T-cell (primary cell): Measurements from ENCODE around the gene CLEC4M. TPM values are rescaled to one million over a fixed set of nuclear protein-coding genes. Genes with fewer than 3 reads are reported as not detected.
"Not testable (repeated sequence)": the region's sequence is repeated elsewhere in the genome, so short reads cannot be mapped to it uniquely, and the experiment has no call there.

Experiments used
- ATAC-seq, 4 experiments: fragments of 200-7000 bp in 3 of 4; fragments of 150-1000 bp in 1 of 4; cut with Tn5 transposase; replicated peaks in 1 of 4; 1 replicate in 3 of 4; 2 replicates in 1 of 4; pipeline ENCODE4 v1.10.0; 2021; ENCODE audit warnings: moderate library complexity in 3 of 4, mild to moderate bottlenecking in 2 of 4, moderate number of reproducible peaks in 1 of 4
- CTCF ChIA-PET, 2 donors: fragments of 300-600 bp; sonication (Branson Sonifier 250); formaldehyde crosslinking; loops; one replicate each; lab custom pipeline; 2022; ENCODE audit warnings: antibody characterized with exemption in 2 of 2; lab: Charles Lee
- POLR2A ChIA-PET, 2 donors: fragments of 300-600 bp; sonication (Branson Sonifier 250); formaldehyde crosslinking; loops; one replicate each; lab custom pipeline; 2022; ENCODE audit warnings: antibody characterized with exemption in 2 of 2; lab: Charles Lee
- DNase-seq, 35 experiments: peaks; one replicate each; pipeline versions ENCODE4 v3.0.0 to v3.0.0-alpha.2; 2013 to 2023
- H3K27ac ChIP-seq: one replicate; pipeline ENCODE4 v1.5.1; 2013; ENCODE audit warnings: low read length
- H3K27me3 ChIP-seq, 2 experiments: replicated peaks in 1 of 2; 1 replicate in 1 of 2; 2 replicates in 1 of 2; pipeline versions ENCODE4 v1.6.1 to v1.7.0; 2013; ENCODE audit warnings: low read length in 1 of 2, mixed read lengths in 1 of 2; ENCODE audit not compliant: control insufficient read depth in 2 of 2, insufficient read depth in 2 of 2; ENCODE audit errors: extremely low read depth in 1 of 2
- H3K36me3 ChIP-seq, 2 donors: 1 replicate in 1 of 2; 2 replicates in 1 of 2; pipeline versions ENCODE4 v1.6.1 to v1.7.0; 2013; ENCODE audit warnings: low read length in 1 of 2; ENCODE audit not compliant: control insufficient read depth in 2 of 2, insufficient read depth in 1 of 2; ENCODE audit errors: extremely low read depth in 1 of 2
- H3K4me1 ChIP-seq, 2 experiments: 1 replicate in 1 of 2; 2 replicates in 1 of 2; pipeline versions ENCODE4 v1.6.1 to v1.7.0; 2013; ENCODE audit warnings: low read length in 2 of 2, mixed read lengths in 1 of 2; ENCODE audit not compliant: insufficient read depth in 2 of 2, control insufficient read depth in 1 of 2; ENCODE audit errors: extremely low read depth in 1 of 2
- H3K4me3 ChIP-seq, 2 donors: 1 replicate in 1 of 2; 2 replicates in 1 of 2; pipeline versions ENCODE4 v1.5.1 to v1.7.0; 2013; ENCODE audit warnings: mild to moderate bottlenecking in 2 of 2, low read length in 1 of 2, moderate library complexity in 1 of 2; ENCODE audit not compliant: control insufficient read depth in 1 of 2; ENCODE audit errors: extremely low read depth in 1 of 2
- H3K9me3 ChIP-seq: 2 replicates; pipeline ENCODE4 v1.7.0; 2013
- H3K27ac Mint-ChIP-seq, 2 donors: one replicate each; pipeline ENCODE4 v1.8.0; 2020 to 2021; ENCODE audit warnings: mild to moderate bottlenecking in 2 of 2, mixed read lengths in 2 of 2
- H3K27me3 Mint-ChIP-seq, 2 donors: one replicate each; pipeline ENCODE4 v1.8.0; 2021 to 2022; ENCODE audit warnings: mixed read lengths in 2 of 2
- H3K36me3 Mint-ChIP-seq: one replicate; pipeline ENCODE4 v1.8.0; 2021; ENCODE audit warnings: mixed read lengths
- H3K4me1 Mint-ChIP-seq, 3 donors: one replicate each; pipeline ENCODE4 v1.8.0; 2020 to 2022; ENCODE audit warnings: mixed read lengths in 3 of 3, mild to moderate bottlenecking in 1 of 3
- H3K4me3 Mint-ChIP-seq, 3 donors: one replicate each; pipeline ENCODE4 v1.8.0; 2020 to 2022; ENCODE audit warnings: mild to moderate bottlenecking in 3 of 3, mixed read lengths in 3 of 3, moderate library complexity in 3 of 3
- H3K9me3 Mint-ChIP-seq, 3 donors: one replicate each; pipeline ENCODE4 v1.8.0; 2020 to 2022; ENCODE audit warnings: mixed read lengths in 3 of 3
- WGBS: methylation state at CpG from one replicate; pipeline ENCODE4 v1.1.5; 2013; ENCODE audit warnings: missing lambda C conversion rate; ENCODE audit not compliant: insufficient coverage; 5-methylcytosine and 5-hydroxymethylcytosine counted together
- total RNA-seq, 35 experiments: library from RNA in 6 of 35; stranded (reverse) in 6 of 35; fragments of 120-200 nt in 1 of 35; gene quantifications; one replicate each; pipeline versions ENCODE4 v1.2.1 to v1.2.4 and lab custom pipeline; 2013 to 2026

CLEC4M gene
- total RNA-seq, 5 donors from 2014 or later (not counting 1 experiment from before 2014, with no cell fraction given): 0.20 to 0.30 TPM; not detected in 3

DNA sequence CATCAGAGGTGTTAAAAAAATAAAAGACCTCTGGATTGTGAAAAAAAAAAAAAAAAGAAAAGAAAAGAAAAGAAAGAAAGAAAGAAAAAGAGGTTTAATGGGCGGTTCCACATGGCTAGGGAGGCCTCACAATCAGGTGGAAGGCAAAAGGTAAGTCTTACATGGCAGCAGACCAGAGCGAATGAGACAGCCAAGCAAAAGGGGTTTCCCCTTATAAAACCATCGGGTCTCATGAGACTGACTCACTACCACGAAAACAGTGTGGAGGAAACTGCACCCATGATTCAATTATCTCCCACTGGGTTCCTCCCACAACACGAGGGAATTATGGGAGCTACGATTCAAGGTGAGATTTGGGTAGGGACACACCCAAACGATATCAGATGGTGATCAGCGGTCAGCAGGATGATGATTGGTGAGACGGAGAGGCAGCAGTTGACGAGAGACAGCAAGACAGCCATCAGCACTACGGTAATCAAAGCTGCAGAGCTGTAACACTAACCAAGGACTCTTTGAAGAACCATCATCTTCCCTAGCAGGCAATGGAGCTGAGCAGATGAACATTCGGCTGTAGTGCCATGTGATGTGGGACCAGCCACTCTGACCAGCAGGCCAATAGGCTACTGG lies 11.8 kb upstream of the CLEC4M start:
- ChIA-PET POLR2A (no interaction called here), CTCF (interaction anchor here in 1 of 2 donors (0.6 to 0.8 kb wide), 2 partner anchors 422 to 649 kb away, joined by 4 read pairs; no protein-coding TSS in a partner anchor)
- Mint-ChIP-seq H3K36me3 (peaks cover 4% of the 10 kb centered on the region), H3K27ac (peak overlapping the region; percentile 55 to 81), H3K4me3 (no peak overlapping the region), H3K9me3 (peaks cover 4 to 23% (median 9%) of the 10 kb centered on the region in 3 donors), H3K4me1 (peaks cover 10 to 15% (median 15%) of the 10 kb centered on the region in 3 donors), H3K27me3 (peaks cover 4 to 12% of the 10 kb centered on the region in 2 donors)
- no peaks in the 10 kb centered on the region for H3K9me3 ChIP-seq
- peaks cover 0 to 3% of the 10 kb centered on the region in 2 experiments for H3K4me1 ChIP-seq
- no peaks in the 10 kb centered on the region for H3K36me3 ChIP-seq
- DNase-seq: peak in 2 of 35 experiments; percentile 3 to 45
- H3K27ac ChIP-seq: no peak overlapping the region
- peaks cover 0 to 22% of the 10 kb centered on the region in 2 experiments for H3K27me3 ChIP-seq
- 73% methylated on average over 7 of the region's 12 CpGs for WGBS
- no peak overlapping the region for H3K4me3 ChIP-seq
- ATAC-seq: peak; percentile 67 to 97 (median 90)

DNA sequence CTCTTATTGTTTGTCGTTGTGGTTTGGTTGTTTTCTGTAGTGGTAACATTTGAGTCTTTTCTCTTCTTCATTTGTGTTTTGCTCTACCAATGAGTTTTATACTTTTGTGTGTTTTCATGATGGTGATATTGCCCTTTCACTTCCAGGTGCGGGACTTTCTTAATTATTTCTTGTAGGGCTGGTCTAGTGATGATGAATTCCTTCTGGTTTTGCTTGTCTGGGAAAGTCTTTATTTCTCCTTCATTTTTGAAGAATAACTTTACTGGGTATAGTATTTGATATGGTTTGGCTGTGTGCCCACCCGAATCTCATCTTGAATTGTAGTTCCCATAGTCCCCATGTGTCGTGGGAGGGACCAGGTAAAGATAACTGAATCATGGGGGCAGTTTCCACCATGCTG lies 6.8 kb upstream of the CLEC4M start:
- WGBS: no CpG with 5 or more reads among the region's 4 CpGs
- CTCF ChIA-PET: no interaction called here
- Histone ChIP-seq H3K27me3 (peaks cover 0 to 20% of the 10 kb centered on the region in 2 experiments), H3K4me1 (peaks cover 0 to 3% of the 10 kb centered on the region in 2 experiments), H3K27ac (no peak overlapping the region), H3K4me3 (no peak overlapping the region), H3K9me3 (peaks cover 5% of the 10 kb centered on the region), H3K36me3 (no peaks in the 10 kb centered on the region)
- Mint-ChIP-seq H3K9me3 (peaks cover 6 to 49% (median 35%) of the 10 kb centered on the region in 3 donors), H3K27me3 (peaks cover 0 to 9% of the 10 kb centered on the region in 2 donors), H3K36me3 (peaks cover 14% of the 10 kb centered on the region), H3K27ac (no peak overlapping the region), H3K4me1 (peaks cover 2 to 4% (median 4%) of the 10 kb centered on the region in 3 donors), H3K4me3 (no peak overlapping the region)
- DNase-seq: no peak
- POLR2A ChIA-PET: no interaction called here
- no peak for ATAC-seq

DNA sequence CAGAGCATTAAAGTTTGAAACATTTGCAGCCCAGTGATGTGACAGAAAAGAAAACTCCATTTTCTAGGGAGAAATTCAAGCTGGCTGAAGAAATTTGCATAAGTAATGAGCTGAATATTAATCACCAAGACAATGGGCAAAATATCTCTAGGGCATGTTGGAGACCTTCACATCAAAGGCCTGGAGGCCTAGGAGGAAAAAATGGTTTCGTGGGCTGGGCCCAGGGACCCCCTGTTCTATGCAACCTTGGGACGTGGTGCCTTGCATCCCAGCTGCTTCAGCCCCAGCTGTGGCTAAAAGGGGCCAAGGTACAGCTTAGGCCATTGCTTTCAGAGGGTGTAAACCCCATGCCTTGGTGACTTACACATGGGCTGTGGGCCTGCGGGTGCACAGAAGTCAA lies 5.7 kb upstream of the CLEC4M start:
- peaks cover 6 to 49% (median 35%) of the 10 kb centered on the region in 3 donors for H3K9me3 Mint-ChIP-seq

DNA sequence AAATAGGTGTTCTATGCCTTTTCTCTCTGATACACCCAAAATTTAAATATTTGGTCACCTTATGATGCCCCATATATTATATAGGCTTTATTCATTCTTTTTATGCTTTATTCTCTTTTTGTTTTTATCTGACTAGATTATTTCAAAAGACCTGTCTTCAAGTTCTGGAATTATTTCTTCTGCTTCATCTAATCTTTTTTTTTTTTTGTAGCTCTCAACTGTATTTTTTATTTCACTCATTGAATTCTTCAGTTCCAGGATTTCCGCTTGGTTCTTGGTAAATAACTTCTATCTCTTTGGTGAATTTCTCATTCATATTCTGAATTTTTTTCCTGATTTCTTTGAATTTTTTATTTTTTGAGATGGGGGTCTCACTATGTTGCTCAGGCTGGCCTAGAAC lies 3.9 kb upstream of the CLEC4M start:
- Mint-ChIP-seq H3K27ac (no peak overlapping the region), H3K9me3 (peaks cover 6 to 49% (median 35%) of the 10 kb centered on the region in 3 donors), H3K36me3 (peaks cover 14% of the 10 kb centered on the region), H3K27me3 (peaks cover 0 to 8% of the 10 kb centered on the region in 2 donors), H3K4me1 (peaks cover 8 to 10% (median 8%) of the 10 kb centered on the region in 3 donors), H3K4me3 (no peak overlapping the region)
- Histone ChIP-seq H3K4me3 (no peak overlapping the region), H3K9me3 (peaks cover 5% of the 10 kb centered on the region), H3K27me3 (peaks cover 0 to 34% of the 10 kb centered on the region in 2 experiments), H3K4me1 (no peaks in the 10 kb centered on the region), H3K36me3 (no peaks in the 10 kb centered on the region), H3K27ac (no peak overlapping the region)
- ChIA-PET POLR2A (no interaction called here), CTCF (interaction anchor here in 1 of 2 donors (0.6 kb wide), 1 partner anchor 95 kb away, joined by 3 read pairs; no protein-coding TSS in a partner anchor)
- WGBS: no CpG with 5 or more reads among the region's 1 CpG
- no peak for DNase-seq
- ATAC-seq: no peak

More for the DNA sequence above, 5.7 kb upstream of the CLEC4M start:
- Histone ChIP-seq H3K36me3 (no peaks in the 10 kb centered on the region), H3K9me3 (peaks cover 5% of the 10 kb centered on the region), H3K27ac (no peak overlapping the region), H3K27me3 (peaks cover 0 to 26% of the 10 kb centered on the region in 2 experiments), H3K4me1 (no peaks in the 10 kb centered on the region), H3K4me3 (no peak overlapping the region)
- ATAC-seq: no peak
- POLR2A ChIA-PET: interaction anchor here in 1 of 2 donors (0.6 kb wide), 1 partner anchor 19 kb away, joined by 3 read pairs; no protein-coding TSS in a partner anchor
- Mint-ChIP-seq H3K4me3 (no peak overlapping the region), H3K27ac (no peak overlapping the region), H3K27me3 (peaks cover 0 to 8% of the 10 kb centered on the region in 2 donors), H3K4me1 (peaks cover 0 to 2% (median under 1%) of the 10 kb centered on the region in 3 donors), H3K36me3 (peaks cover 14% of the 10 kb centered on the region)
- DNase-seq: no peak
- WGBS: 78% methylated on average over 3 of the region's 3 CpGs
- CTCF ChIA-PET: no interaction called here

DNA sequence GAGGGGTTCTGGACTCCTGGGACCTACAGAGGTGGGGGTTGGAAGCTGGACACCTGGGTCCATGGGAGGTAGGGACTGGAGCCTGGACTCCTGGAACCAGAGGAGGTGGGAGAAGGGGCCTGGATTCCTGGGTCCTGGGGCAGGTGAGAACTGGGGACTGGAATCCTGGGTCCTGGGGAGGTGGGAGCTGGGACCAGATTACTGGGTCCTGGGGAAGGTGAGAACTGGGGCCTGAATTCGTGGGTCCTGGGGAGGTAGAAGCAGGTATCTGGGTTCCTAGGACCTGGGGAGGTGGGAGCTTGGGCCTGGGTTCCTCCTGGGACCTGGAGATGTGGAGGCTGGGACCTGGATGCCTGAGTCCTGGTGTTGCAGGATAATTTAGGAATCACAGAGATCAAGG lies 653 bp downstream of the CLEC4M start:
- Mint-ChIP-seq H3K36me3 (peaks cover 3% of the 10 kb centered on the region), H3K4me3 (no peak overlapping the region), H3K4me1 (peaks cover 8 to 10% (median 8%) of the 10 kb centered on the region in 3 donors), H3K27ac (no peak overlapping the region), H3K9me3 (peaks cover 0 to 12% (median 12%) of the 10 kb centered on the region in 3 donors), H3K27me3 (peaks cover 0 to 10% of the 10 kb centered on the region in 2 donors)
- no peak for ATAC-seq
- ChIA-PET POLR2A (no interaction called here), CTCF (no interaction called here)
- no peak for DNase-seq
- Histone ChIP-seq H3K27me3 (peaks cover 0 to 42% of the 10 kb centered on the region in 2 experiments), H3K36me3 (no peaks in the 10 kb centered on the region), H3K9me3 (peaks cover 5% of the 10 kb centered on the region), H3K4me1 (no peaks in the 10 kb centered on the region), H3K4me3 (no peak overlapping the region), H3K27ac (no peak overlapping the region)
- 63% methylated on average over 1 of the region's 1 CpG for WGBS

DNA sequence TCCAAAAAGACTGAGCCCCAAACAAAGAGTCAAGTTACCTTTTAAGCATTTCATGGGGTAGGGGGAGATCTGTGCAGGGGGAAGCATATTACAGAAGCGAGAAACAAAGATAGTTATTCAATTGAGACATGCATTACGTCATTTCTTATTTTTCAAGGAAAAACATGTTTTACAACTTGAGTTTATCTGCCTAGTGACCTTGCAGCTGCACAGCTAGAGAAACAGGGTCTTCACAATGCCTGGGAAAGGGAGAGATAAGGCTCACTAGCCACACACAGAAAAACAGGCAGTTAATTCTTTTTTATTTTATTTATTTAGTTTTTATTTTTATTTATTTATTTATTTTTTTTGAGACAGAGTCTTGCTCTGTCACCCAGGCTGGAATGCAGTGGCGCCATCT lies 1.1 kb downstream of the CLEC4M start:
- peaks cover 0 to 42% of the 10 kb centered on the region in 2 experiments for H3K27me3 ChIP-seq
- H3K36me3 Mint-ChIP-seq, CTCF ChIA-PET, H3K4me3 ChIP-seq, POLR2A ChIA-PET, H3K9me3 ChIP-seq, H3K27ac Mint-ChIP-seq, H3K36me3 ChIP-seq, H3K4me1 ChIP-seq, DNase-seq, ATAC-seq, H3K27ac ChIP-seq, H3K9me3 Mint-ChIP-seq, H3K4me3 Mint-ChIP-seq: not testable (repeated sequence)
- Mint-ChIP-seq H3K27me3 (peaks cover 0 to 10% of the 10 kb centered on the region in 2 donors), H3K4me1 (peaks cover 8 to 10% (median 8%) of the 10 kb centered on the region in 3 donors)
- 100% methylated on average over 1 of the region's 3 CpGs for WGBS
